Right renal pelvis (tissue), 4 donors: ENCODE measurements around the gene PARVA. TPM values are rescaled to one million over a fixed set of nuclear protein-coding genes. Genes with fewer than 3 reads are reported as not detected.

Experiments
- DNase-seq, 4 donors: peaks; one replicate each; pipeline ENCODE4 v3.0.0-alpha.2; 2013; ENCODE audit warnings: low read depth in 4 of 4, low spot score in 3 of 4, missing footprints in 1 of 4
- polyA plus RNA-seq, 4 donors: library from polyadenylated mRNA; unstranded; fragments of 120-200 nt; gene quantifications; one replicate each; pipeline ENCODE4 v1.2.1, GENCODE V29; 2013; ENCODE audit not compliant: insufficient read length in 4 of 4

The PARVA gene
- polyA plus RNA-seq, 4 donors, result 106 to 126 (median 121) TPM

- DNase-seq, result no peak
These were observed 111.9 kb downstream of the PARVA start for GRCh38 chr11:12489246-12489772.

DNA sequence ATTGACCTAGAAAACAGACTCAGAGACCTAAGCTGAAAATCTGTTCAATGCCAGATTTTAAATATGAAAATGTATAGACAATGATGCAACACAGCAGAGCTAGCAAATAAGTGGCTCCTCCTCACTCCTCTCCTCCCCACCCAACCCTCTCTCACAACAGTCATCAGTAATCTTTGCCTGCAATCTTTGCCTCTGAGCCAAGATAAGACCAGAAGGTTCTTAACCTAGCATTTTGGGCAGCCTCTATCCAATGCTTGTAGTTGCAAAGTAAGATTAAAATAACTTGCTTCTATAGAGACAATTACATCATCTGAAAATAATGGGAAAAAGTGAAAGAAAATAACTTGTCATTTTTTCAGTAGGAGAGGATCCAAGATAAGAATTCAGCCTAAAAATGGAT is 117.3 kb downstream of the PARVA start:
- no peak for DNase-seq

- no peak for DNase-seq
These were observed 119.0 kb downstream of the PARVA start for GRCh38 chr11:12496181-12497025.

DNA sequence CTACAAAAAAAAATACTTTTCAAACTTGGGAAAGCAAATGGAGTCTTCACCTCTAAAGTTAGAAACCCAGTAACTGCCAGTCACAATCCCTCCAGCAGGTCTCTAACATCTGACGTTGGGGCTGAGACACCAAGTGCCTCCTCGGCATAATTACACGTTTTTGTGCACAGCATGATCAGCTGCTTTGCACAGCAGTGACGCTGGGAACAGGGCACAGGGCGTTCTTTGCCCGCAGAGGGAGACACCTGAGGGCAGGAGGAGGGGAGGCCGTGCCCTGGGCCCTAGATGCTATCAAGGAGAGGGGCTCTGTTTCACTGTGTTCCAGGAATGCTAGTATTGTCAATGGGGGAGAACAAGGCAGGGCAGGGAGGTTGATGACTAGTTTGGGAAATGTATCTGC is 120.1 kb downstream of the PARVA start:
- DNase-seq, result no peak

DNA sequence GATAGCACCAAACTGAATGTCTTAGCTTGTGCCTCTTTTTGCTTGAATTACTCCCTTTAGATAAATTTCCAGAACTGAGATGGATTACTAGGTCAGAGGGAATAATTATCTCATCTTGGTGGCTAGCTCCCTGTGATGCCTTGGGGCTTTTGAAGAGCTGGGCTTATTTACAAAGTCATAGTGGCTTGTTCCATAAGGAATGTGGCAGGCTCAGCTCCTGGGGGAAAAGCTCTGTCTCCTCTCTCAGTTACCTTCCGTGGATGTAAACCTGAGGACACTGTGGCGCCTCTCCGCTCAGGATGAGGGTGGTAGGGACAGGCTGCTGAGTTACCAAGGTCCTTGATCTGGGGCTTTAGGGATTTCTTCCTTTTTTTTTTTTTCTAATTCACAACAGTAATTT is 121.7 kb downstream of the PARVA start:
- DNase-seq, result no peak

- no peak for DNase-seq
These were observed 124.7 kb downstream of the PARVA start for GRCh38 chr11:12502046-12502445.

GRCh38 chr11:12503039-12503484 is 125.7 kb downstream of the PARVA start:
- DNase-seq, result no peak

- no peak for DNase-seq
These were observed 126.5 kb downstream of the PARVA start for GRCh38 chr11:12503886-12504285.

GRCh38 chr11:12505183-12505582 is 127.8 kb downstream of the PARVA start:
- DNase-seq, result no peak

- no peak for DNase-seq
These were observed 129.1 kb downstream of the PARVA start for GRCh38 chr11:12506404-12506921.

- no peak for DNase-seq
These were observed 130.0 kb downstream of the PARVA start for GRCh38 chr11:12507391-12507790.

DNA sequence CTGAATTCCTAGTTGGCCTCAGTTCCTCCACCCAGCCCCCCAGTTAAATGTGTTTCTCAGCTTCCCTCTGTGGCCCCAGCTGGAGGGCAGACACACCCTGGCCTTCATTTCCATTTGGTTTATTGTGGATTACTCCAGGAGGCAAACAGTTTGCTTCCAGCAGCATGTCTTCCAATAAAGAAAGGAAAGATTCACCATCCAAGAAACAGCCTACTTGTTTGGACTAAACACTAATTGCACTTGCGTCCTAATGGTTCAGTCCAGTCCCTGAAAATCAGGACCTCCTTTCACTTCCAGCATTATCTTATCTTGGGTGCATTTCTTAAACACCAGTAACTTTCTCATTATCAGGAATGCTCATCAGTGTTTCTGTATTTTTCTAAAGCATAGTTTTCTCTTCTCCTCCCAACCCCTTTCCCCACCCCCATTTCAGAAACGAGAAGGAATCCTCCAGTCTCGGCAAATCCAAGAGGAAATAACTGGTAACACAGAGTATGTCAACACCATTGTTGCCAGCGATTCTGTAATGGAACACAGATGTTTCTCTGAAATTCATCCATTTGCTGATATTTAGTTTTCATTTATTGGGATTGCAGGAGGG is 130.9 kb downstream of the PARVA start:
- peak in 1 of 4 donors; percentile 18 for DNase-seq

DNA sequence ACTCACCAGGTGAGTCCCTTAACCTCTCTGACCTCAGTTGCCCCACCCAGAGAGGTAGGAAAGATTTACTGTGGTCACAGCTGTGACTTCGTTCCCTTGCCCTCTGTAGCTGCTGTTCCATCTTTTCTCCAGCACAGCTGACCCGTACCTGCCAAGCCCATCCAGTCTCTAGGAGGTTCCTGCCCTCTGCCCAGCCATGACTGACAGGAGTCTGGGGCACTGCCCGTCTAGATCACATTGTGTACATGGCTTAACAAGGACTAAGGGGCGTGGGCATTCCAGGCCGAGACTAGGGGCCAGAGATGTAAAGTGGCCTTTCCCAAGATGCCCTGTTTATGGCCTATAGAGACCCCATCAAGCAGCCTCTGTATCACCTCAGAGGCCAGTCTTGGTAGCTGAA is 132.0 kb downstream of the PARVA start:
- no peak for DNase-seq

- no peak for DNase-seq
These were observed 134.8 kb downstream of the PARVA start for GRCh38 chr11:12512132-12512531.

DNA sequence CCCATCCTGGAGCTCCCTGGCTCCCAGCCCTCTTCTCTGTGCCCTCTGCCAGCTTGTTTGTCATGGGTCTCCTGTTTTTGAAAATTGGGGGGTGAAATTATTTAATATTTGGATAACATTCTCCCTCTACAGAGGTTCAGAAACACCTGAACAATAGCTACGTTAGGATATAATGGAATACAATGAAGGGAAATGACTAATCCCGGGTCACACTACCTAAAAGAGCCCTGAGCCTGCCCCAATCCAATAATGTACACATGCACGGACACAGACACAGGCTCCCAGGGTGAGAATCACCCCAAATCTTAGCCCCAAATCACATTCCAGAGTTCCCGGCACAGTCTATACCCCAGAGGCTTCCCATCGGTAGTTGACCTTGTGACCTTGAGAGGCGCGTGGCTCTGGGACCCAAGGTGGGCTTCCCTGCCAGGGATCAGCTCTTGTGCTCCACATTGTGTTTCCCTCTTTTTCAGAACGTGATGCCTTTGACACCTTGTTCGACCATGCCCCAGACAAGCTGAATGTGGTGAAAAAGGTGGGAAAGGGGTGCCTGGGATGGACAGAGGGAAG is 135.5 kb downstream of the PARVA start:
- no peak for DNase-seq

DNA sequence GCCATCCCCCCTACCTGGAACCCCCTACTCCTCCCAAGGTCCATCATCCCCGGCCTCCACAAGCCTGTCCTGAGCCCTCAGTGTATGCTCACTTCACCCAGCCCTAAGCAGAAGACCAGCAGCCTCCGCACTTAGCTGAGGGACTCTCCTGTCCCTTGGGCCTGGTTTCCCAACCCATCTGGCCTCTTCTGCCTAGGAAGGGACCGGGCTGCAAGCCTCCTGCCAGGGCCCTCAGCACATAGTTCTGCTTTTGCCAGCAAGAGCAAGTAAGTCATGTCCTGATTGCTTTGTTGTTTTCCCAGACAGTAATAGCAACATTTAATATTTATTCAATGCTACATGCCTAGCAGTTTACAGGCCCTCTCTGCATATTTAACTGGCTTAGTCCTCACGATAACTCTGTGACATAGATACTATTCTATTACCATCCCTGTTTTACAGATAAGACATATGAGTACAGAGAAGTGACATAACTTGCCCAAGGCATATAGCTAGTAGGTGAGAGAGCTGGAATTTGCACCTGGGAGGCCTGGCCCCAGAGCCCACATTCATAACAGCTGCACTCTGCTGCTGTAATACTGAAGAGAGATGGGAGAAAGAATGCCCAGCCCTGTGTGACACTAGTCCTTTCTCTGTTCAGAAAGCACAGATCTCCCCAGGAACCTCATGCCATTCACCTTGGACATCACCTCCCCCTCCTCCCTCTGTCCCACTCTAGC is 139.2 kb downstream of the PARVA start:
- DNase-seq, result no peak

DNA sequence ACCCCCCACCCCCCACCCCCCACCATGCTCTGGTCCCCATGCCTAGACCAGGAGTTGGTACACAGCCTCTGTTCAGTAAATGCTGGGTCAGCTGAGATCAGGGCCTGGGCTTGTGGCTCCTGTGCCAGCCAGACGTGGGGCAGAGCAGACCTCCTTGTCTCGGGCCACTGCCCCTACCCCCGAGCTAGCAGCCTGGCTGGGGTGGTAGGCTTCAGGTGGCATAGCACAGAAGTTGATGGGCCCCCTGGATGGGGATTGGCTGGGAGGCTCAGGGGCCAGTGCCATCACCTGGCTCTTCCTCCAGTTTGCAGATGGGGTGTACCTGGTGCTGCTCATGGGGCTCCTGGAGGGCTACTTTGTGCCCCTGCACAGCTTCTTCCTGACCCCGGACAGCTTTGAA is 139.9 kb downstream of the PARVA start:
- no peak for DNase-seq

DNA sequence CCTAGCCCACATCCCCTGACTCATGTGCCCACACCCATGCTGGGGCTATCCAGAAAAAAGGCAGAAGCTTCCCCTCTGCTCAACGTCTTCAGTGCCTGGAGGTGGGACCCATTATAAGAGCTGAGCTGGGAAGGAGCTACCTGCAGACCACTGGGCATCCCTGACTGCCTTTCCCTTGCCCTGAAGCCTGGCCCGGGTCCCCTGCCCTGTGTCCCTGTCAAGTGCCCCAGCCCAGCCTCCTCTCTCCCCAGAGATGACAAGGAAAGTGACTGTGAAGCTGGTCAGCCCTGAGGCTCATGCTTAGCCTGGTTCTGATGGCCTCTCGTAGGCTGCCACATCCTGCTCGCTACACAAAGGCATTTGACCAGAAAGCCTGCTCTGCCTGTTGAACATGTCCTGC is 140.4 kb downstream of the PARVA start:
- no peak for DNase-seq

DNA sequence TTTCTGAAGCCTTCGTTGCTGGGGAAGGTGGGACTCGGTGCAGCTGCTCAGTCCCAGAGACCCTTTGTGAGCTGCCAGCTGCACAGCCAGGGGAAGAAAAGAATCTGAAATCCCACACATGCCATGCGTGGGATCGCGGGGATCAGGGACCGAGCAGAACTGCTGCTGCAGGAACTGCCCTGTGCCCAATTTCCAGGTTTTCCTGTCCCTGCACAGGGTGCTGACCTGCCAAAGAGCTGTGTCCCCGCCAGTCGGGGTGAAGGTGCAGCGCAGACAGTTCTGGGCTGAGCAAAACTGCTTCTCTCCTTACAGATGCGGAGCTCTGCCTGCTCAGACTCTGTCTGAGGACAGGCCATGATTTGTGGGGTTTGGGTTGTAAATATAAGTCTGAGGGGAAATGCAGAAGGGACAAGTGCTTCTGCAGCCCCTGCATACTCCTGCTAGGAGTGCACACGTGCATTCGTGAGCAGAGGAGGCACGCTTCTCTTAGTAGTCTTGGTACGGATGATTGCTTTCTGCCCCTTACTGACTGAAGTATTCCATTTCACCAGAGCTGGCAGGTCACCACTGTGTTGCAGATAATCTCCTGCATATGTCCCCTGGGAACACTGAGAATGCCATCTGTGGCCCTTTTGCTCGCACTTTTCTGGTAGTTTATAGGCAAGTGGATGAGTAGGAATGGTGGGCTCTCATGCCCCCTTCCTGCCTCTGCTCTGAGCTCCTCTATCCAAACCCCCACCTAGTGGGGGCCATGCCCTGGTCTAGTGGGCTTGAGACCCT is 141.4 kb downstream of the PARVA start:
- no peak for DNase-seq

DNA sequence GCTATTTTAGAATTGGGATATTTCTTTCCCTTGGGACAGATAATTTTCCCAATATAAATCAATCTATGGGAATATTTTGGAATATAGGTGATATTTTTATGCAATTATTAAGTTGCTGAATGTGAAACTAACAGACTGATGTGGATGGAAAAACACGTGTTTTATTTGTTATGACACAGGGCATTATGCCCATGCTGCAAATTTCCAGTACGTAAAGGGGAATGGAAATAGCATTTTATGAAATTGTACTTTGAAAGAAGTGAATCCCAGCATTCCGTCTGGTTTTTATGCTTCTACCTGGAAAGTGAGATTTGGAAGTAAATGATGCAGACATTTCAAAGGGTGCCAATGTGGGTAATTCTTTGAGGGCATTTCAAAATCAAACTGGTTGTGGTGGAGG is 142.7 kb downstream of the PARVA start:
- DNase-seq, result no peak
